HG03175 (cell line): Measurements from ENCODE around the gene CD247.
A peak's percentile ranks its signal among the peaks of the same experiment; 100 is the strongest.
"Not testable (repeated sequence)": the region's sequence is repeated elsewhere in the genome, so short reads cannot be mapped to it uniquely, and the experiment has no call there.

ENCODE experiments used
- ATAC-seq: cut with Tn5 transposase; IDR thresholded peaks from one replicate; pipeline ENCODE4 v1.9.1; 2021; ENCODE audit warnings: mild to moderate bottlenecking, moderate library complexity; ENCODE audit not compliant: unreplicated experiment

The CD247 gene

GRCh38 chr1:167518331-167518700 lies at the start of gene CD247:
Gene CD247 (minus strand): TSS chr1:167518529. CDS start chr1:167518465, 64 bp downstream.
- ATAC-seq: no peak

- ATAC-seq: no peak
Measured at GRCh38 chr1:167567663-167568062, 49.3 kb upstream of the CD247 start.

GRCh38 chr1:167566766-167567165 lies 48.4 kb upstream of the CD247 start:
- ATAC-seq: no peak

DNA sequence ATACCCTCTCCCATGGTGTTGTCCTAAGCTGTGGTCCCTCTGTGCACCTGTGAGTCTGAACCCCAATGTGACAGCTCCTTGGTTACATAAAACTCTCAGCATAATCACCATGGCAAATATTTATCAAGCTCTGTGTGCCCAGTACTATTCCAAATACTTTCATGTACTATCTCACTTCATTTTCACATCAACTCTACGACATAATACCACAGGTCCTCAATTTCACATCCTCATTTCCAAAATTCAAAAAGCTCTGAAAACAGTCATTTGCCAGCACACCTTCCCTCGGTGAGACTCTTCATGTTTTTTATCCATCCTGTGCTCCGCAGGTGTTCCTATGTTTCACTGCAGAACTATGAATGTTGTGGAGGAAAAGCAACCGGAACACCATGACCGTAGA lies 47.6 kb upstream of the CD247 start:
- no peak for ATAC-seq

GRCh38 chr1:167564612-167565270 lies 46.4 kb upstream of the CD247 start:
- no peak for ATAC-seq

DNA sequence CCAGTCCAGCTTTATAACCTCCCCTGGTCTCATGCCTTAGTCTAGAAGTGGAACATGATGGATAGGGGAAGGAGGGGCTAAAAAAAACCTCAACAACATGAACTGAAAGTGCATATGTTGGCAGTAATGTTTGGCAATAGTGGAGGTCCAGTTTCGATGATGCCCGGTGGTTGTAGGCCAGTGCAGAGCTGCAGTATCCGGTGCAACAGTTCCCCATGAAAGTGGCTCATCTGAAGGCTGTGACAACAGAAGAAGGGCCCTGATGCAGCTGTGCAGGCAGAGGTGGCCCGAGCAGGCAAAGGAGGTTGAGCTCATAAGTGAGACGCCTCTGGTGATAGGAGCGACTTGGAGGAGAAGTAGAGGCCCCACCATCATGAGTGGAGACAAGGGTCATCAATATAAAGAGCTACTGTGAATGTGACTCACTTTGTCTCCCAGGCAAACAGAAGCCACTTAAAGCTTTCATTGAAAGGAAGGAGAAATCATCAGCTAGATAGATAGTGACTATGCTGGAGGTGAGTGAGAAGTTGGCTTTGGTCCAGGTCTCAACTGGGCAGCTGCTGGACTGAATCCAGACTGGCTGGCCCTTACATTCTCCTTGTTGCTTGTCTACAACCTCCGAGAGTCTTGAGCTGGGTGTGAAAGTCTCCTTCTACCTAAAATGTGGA lies 45.4 kb upstream of the CD247 start:
- no peak for ATAC-seq

- ATAC-seq: no peak
Measured at GRCh38 chr1:167562702-167563101, 44.4 kb upstream of the CD247 start.

DNA sequence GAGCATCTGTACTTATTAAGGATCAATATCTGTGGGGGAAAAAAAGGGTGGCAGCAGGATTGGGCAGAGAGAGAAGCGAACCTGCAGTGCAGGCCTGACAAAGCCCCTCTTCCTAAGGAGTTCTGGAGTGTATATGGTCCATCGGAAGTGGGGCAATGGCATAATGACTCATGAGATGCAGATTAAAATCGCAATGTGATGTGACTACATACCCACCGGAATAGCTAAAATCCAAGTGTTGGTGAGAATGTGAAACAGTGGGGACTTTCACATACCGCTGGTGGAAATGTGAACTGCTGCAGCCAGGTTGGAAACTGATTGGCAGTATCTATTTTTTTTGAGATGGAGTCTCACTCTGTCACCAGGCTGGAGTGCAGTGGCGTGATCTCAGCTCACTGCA lies 43.4 kb upstream of the CD247 start:
- ATAC-seq: no peak

GRCh38 chr1:167555971-167556714 lies 37.8 kb upstream of the CD247 start:
- ATAC-seq: no peak

- not testable (repeated sequence) for ATAC-seq
Measured at GRCh38 chr1:167555072-167555471, 36.7 kb upstream of the CD247 start.

GRCh38 chr1:167554028-167554779 lies 35.9 kb upstream of the CD247 start:
- ATAC-seq: peak; percentile 11

DNA sequence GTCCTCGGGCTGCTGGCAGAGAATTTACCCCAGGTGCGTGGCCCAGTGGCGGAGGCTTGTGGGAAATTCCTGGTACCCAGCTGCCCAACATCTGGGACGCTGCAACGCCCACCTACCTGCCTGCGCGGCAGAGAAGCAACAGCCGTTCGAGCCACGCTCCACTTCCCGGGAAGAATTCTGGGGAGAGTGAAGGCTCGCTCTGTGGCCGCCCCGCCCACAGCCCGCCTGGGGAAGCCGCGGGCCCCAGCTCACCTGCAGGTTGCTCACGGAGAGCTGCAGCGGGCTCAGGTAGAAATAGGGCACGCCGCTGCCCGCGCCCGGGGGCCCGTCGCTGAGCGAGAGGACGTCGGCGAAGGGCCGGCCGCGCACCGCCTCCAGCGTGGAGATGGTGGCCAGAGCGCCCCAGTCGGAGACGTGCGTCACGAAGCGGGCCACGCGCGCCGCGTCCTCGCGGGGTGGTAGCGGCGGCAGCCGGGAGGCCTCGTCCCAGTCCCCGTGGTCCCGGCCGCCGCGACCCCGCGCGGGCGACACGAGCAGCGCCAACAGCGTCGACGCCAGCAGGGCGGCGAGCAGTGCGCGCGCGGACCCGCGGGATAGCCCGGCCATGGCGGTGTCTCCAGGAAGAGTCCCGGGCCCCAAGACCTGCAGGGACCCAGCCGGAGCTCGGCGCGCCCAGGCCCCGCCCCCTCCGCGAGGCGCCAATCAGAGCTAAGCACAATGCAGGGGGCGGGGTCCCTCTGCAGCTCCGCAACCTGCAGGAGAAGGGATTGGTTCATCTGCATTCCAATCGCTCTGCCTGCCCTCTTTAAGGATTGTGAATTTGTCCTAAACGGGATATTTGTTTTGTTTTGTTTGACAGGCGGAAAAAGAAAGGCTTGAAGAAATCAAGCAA lies 35.1 kb upstream of the CD247 start, which contains the start of gene CREG1:
CREG1 (minus strand) TSS at position 627 of the 892 bp plus-strand sequence.
- ATAC-seq: peak; percentile 97

GRCh38 chr1:167551362-167551761 lies 33.0 kb upstream of the CD247 start:
- ATAC-seq: no peak

DNA sequence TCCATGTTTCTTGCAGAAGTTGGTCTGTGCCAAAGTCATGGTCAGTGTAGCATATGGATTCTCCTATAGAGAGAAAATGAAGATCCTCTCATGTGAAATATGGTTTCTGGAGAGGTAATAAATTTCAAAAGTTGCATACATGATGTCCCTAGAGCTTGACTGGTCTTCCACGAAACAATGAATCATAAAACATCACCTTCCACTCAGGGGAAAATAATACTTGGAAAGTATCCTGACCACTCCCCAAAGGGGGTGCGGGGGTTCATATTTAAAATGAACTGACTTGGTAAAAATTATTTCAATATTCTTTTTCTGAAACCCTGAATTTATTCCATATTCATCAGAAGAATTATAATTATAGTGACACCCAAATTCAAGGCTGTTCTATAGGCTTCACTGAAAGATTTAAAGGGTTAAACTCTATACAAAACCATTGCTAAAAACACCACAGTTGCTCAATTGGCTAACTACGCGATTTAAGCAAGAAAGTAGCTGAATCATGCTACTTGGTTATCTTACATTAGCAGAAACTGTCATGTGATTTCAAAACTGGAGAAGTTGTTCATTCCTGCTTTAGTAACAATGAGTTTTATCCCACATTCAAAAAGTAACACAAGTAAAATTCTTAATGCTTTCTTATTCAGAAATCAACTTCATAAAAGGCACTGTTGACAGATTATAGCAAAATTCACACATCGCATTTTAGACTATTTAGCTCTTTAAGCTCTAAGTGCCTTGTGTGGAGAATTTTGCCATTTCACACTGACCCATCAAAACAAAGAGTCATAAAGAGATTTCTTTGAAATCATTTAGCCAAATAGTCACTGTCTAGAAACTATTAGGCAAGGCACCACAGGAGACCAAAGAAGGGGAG lies 30.0 kb upstream of the CD247 start:
- no peak for ATAC-seq

DNA sequence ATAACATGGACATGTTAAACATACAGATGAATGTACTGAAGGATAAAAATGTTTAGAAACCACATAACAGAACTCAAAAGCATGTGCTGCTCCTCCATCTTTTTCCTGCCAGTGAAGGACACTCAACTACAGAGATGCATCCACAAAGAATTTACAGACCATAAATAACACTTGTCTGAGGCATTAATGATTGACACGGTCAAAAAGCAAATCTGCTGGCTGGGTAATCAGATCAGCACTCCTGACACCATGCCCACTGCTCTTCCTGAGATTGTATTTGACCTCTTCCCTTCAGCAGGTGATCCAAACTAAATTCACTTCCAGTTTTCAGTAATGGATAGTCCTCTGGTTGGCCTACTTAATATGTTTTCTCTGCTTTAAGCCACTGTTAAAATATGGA lies 28.6 kb upstream of the CD247 start:
- ATAC-seq: no peak

DNA sequence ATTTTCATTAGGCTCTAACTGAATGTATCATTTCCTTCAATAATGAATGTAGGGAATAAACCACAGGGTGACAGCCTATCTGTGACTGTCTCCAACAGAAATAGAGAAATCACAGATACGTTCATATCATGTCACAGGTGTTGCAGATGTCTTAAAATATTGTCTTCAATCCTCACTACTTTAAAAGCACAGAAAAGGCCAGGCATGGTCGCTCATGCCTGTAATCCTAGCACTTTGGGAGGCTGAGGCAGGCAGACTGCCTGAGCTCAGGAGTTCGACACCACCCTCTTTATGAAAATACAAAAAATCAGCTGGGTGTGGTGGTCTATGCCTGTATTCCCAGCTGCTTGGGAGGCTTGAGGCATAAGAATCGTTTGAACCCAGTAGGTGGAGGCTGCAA lies 27.0 kb upstream of the CD247 start:
- no peak for ATAC-seq

DNA sequence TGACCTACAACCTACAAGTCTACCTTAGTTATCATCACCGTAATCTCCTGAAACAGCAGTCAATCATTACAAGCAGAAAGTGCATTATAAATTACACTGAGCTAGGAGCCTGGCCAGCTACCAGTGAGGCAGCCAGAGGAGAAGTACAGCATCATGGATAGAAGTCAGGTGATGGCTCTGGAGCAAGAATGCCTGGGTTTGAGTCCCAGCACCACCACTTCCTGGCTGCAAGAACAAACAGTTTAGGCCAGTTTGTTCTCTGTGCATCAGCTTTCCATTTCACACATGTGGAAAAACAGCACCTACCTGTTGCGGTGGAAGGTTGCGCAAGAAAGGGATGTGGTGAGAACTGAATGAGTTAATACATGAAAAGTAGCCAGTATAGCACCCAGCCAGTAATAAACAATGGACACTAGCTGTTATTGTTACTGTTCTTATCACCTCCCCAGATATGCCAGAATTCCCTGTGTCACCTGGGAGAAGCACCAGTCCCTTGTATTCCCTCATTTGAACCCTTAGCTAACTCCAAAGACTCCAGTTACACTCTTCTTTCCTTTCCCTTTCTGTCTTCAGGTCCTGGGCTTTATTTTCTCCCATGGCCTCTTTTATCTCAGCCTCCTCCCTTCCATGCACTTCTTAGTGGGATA lies 26.2 kb upstream of the CD247 start:
- ATAC-seq: no peak

DNA sequence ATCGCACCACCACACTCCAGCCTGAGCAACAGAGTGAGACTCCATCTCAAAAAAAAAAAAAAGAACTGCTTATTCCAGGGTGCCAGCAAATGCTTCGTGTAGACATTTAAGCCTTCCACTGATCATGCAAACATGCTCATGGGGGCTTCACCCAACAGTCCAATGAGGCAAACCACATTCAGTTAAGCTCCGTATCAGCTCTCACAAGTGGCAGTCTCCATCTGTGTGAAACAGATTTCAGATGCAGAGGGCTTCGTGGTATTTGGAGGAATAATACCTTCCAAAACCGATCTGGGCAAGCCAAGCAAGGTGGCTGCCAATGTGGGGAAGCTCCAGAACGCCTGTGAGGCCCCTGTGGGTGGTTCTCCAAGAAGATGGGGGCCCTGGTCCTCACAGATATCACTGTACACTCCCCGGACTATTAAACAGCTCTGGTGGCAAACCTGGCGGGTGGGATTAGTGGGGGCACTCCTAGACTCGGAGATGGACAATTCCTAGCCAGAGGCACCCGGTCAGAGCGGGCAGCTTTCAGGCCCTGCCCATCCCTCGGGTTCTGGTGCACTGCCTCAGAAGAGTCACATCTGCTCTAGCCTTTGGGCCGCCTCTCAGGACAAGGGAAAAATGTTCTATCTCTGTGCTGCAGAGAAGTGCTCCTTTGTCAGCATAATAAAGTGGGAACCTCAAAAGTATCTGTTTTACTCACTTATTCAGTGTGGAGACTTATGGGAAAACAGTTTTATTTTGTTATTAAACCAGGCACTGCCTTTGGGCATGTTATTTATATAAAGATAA lies 25.1 kb upstream of the CD247 start:
- no peak for ATAC-seq
